SK-N-MC (cell line): ENCODE results near the gene ATP8B1.

Experiments used
- EZH2 ChIP-seq: fragments of 200-600 bp; sonication (generic); IDR thresholded peaks from one replicate; pipeline ENCODE4 v1.6.1; 2017; ENCODE audit warnings: antibody characterized with exemption
- FOXP2 ChIP-seq: optimal IDR thresholded peaks from 2 replicates; pipeline ENCODE3; 2011; ENCODE audit warnings: mild to moderate bottlenecking, moderate library complexity; ENCODE audit not compliant: insufficient read depth; ENCODE audit errors: extremely low read length, control extremely low read depth
- POLR2AphosphoS5 ChIP-seq: IDR thresholded peaks from 2 replicates; pipeline ENCODE4 v1.6.1; 2012; ENCODE audit warnings: mild to moderate bottlenecking, low read depth, low read length, borderline replicate concordance

DNA sequence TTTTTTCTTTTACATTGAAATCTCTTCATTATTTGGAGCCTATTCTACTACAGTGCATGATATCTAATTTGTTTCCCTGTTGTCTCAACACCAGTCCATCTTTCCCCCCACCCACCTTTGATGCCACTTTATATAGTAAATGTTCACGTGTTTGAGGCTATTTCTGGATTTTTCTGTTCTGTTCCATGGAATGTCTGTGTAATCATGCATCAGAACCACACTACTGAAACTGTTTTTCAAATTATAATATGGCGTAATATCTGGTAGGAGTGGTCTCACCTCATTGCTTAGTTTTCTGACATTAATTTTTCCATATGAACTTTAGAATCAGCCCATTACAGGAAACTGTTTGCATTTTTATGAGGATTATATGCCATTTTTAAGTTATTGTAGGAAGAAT, 162.4 kb downstream of the ATP8B1 start:
- TF ChIP-seq POLR2AphosphoS5 (no peak), FOXP2 (no peak), EZH2 (no peak)
